Ovary (tissue), 3 donors: Measurements from ENCODE around the gene FOXP1.

Experiments used
- CTCF ChIP-seq, 3 donors: fragments of 450-650 bp in 2 of 3; fragments of 200-600 bp in 1 of 3; IDR thresholded peaks; one replicate each; pipeline versions ENCODE4 v1.5.1 to v1.8.0; 2016 to 2022; ENCODE audit warnings: antibody characterized with exemption in 3 of 3, mild to moderate bottlenecking in 1 of 3
- EP300 ChIP-seq: sonication (generic); formaldehyde crosslinking; IDR thresholded peaks from one replicate; pipeline ENCODE4 v1.6.1; 2017; ENCODE audit warnings: antibody characterized with exemption
- POLR2A ChIP-seq: fragments of 450-650 bp; IDR thresholded peaks from one replicate; pipeline ENCODE4 v1.6.1; 2017; ENCODE audit warnings: antibody characterized with exemption, mild to moderate bottlenecking, moderate library complexity
- donor health status: DM: no; HTN: no; CAD: no.

DNA sequence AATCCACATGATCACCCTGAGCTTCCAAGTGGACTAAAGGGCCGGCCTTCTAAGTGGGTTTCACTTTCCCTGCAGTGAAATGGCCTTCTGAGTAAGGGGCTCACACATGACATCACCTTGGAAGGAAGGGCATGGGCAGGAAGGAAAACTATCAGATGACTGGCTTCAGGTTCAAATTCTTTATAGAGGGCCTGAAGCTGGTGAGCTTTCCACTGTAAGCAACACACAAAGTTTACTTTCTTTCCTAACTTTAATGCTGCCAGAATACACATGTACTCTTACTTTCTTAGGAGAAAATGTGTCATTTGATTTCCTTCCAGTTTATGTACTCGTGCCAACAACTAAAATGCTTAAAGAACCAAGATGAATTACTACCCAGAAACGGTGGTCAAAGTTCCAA, 475.6 kb downstream of the FOXP1 start:
- TF ChIP-seq EP300 (no peak), POLR2A (no peak), CTCF (IDR thresholded peaks at IDR 0.05) (no peak)
